Transverse colon (tissue), 4 donors: ENCODE results near the gene PCAT6.

Experiments used
- EP300 ChIP-seq: sonication (generic); formaldehyde crosslinking; IDR thresholded peaks from one replicate; pipeline ENCODE4 v1.6.1; 2017; ENCODE audit warnings: antibody characterized with exemption, low read depth
- POLR2A ChIP-seq: fragments of 450-650 bp; IDR thresholded peaks from one replicate; pipeline ENCODE4 v1.6.1; 2016; ENCODE audit warnings: antibody characterized with exemption, mild to moderate bottlenecking, moderate library complexity
- POLR2AphosphoS5 ChIP-seq, 3 donors: sonication (generic); formaldehyde crosslinking; IDR thresholded peaks; one replicate each; pipeline ENCODE4 v1.6.1; 2016; ENCODE audit warnings: antibody characterized with exemption in 3 of 3
- TF ChIP-seq, protein P1 (sequence below), 5 experiments: fragments of 200-600 bp in 3 of 5; fragments of 450-650 bp in 2 of 5; sonication (generic) in 3 of 5; IDR thresholded peaks; 1 replicate in 2 of 5; 2 replicates in 3 of 5; pipeline ENCODE4 v1.5.1; 2016 to 2017; ENCODE audit warnings: antibody characterized with exemption in 5 of 5, inconsistent platforms in 3 of 5, mild to moderate bottlenecking in 2 of 5, moderate library complexity in 1 of 5

DNA sequence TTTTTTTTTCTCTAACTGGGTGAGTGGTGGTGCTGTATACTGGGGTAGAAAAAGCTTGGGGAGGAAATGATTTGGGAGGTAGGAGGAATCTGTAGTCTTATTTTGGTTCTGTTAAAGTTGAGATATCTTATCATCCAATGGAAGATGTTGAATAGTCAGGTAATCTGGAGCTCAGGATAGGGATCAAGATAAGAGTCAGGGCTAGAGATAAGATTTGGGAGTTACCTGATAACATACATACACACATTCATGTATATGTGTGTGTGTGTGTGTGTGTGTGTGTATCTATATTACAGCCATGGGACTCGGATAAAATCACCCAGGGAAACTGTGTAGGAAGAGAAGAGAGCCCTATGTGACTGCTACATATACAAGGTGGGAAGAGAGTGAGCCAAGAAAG lies 8.1 kb downstream of the PCAT6 start:
- TF ChIP-seq POLR2AphosphoS5 (IDR thresholded peaks at IDR 0.05) (no peak), POLR2A (no peak), EP300 (no peak)
- TF ChIP-seq, protein P1, sequence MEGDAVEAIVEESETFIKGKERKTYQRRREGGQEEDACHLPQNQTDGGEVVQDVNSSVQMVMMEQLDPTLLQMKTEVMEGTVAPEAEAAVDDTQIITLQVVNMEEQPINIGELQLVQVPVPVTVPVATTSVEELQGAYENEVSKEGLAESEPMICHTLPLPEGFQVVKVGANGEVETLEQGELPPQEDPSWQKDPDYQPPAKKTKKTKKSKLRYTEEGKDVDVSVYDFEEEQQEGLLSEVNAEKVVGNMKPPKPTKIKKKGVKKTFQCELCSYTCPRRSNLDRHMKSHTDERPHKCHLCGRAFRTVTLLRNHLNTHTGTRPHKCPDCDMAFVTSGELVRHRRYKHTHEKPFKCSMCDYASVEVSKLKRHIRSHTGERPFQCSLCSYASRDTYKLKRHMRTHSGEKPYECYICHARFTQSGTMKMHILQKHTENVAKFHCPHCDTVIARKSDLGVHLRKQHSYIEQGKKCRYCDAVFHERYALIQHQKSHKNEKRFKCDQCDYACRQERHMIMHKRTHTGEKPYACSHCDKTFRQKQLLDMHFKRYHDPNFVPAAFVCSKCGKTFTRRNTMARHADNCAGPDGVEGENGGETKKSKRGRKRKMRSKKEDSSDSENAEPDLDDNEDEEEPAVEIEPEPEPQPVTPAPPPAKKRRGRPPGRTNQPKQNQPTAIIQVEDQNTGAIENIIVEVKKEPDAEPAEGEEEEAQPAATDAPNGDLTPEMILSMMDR (IDR thresholded peaks at IDR 0.05), result no peak
